Stimulated activated CD4-positive, alpha-beta T cell treated with anti-CD3 and anti-CD28 coated beads, Interleukin-15, amount 100 ng/mL, for 24 hours (primary cell): ENCODE measurements around the gene KITLG.
"Not testable (repeated sequence)": the region's sequence is repeated elsewhere in the genome, so short reads cannot be mapped to it uniquely, and the experiment has no call there.

Source experiments
- DNase-seq: peaks from one replicate; pipeline ENCODE4 v3.0.0-alpha.2; 2020

The KITLG gene

GRCh38 chr12:88580051-88580871, at the start of gene KITLG:
Gene KITLG, minus strand, starts transcription at chr12:88580471. Its CDS starts 193 bp downstream, at chr12:88580278.
- peak; percentile 60 for DNase-seq

GRCh38 chr12:88628856-88629509, 48.7 kb upstream of the KITLG start:
- DNase-seq: no peak

- not testable (repeated sequence) for DNase-seq
Measured at GRCh38 chr12:88628035-88628434, 47.8 kb upstream of the KITLG start.

GRCh38 chr12:88627501-88627900, 47.2 kb upstream of the KITLG start:
- no peak for DNase-seq

GRCh38 chr12:88625356-88625755, 45.1 kb upstream of the KITLG start:
- DNase-seq: no peak

GRCh38 chr12:88624911-88625310, 44.6 kb upstream of the KITLG start:
- no peak for DNase-seq

GRCh38 chr12:88623777-88624548, 43.7 kb upstream of the KITLG start:
- no peak for DNase-seq

- DNase-seq: no peak
Measured at GRCh38 chr12:88617352-88617751, 37.1 kb upstream of the KITLG start.

- no peak for DNase-seq
Measured at GRCh38 chr12:88615490-88615889, 35.2 kb upstream of the KITLG start.

- no peak for DNase-seq
Measured at GRCh38 chr12:88604646-88605045, 24.4 kb upstream of the KITLG start.

GRCh38 chr12:88600272-88600671, 20.0 kb upstream of the KITLG start:
- DNase-seq: no peak

- DNase-seq: no peak
Measured at GRCh38 chr12:88597365-88597764, 17.1 kb upstream of the KITLG start.

GRCh38 chr12:88595697-88596096, 15.4 kb upstream of the KITLG start:
- DNase-seq: no peak

GRCh38 chr12:88594780-88595179, 14.5 kb upstream of the KITLG start:
- DNase-seq: no peak

- no peak for DNase-seq
Measured at GRCh38 chr12:88591343-88591742, 11.1 kb upstream of the KITLG start.

- no peak for DNase-seq
Measured at GRCh38 chr12:88590851-88591250, 10.6 kb upstream of the KITLG start.

- no peak for DNase-seq
Measured at GRCh38 chr12:88585077-88585476, 4.8 kb upstream of the KITLG start.

GRCh38 chr12:88579601-88580050, 645 bp downstream of the KITLG start:
- DNase-seq: peak; percentile 11

GRCh38 chr12:88579161-88579517, 1.1 kb downstream of the KITLG start:
- no peak for DNase-seq

GRCh38 chr12:88578276-88579160, 1.8 kb downstream of the KITLG start:
- DNase-seq: no peak

GRCh38 chr12:88577537-88577936, 2.7 kb downstream of the KITLG start:
- no peak for DNase-seq

- no peak for DNase-seq
Measured at GRCh38 chr12:88576866-88577265, 3.4 kb downstream of the KITLG start.
